T1000 (cell line): ENCODE measurements around the gene NSUN2.

Experiments
- DNase-seq: peaks from one replicate; lab custom pipeline; 2025; ENCODE audit warnings: mixed read lengths; lab: John Stamatoyannopoulos, UW

Gene NSUN2

DNA sequence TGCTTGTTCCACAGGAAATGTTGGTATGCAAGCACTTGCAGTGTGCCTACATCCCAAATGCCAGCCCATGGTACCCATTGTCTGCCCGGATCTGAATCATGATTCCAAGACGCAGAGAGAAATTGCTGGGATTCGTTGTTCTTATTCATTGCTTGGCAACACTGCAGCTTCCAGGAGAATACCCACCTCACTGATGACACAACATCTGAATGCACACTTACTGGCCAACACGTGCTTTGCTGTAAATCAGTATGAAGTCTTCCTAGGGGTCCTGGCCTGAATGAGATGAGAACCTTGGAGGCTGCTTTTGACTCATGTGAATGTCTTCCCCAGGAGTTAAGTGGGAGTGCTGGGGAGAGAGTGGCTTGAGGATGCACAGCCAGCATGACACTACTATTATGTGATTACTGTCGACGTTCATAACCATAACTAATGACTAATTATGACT is 12.0 kb upstream of the NSUN2 start:
- DNase-seq, result no peak

DNA sequence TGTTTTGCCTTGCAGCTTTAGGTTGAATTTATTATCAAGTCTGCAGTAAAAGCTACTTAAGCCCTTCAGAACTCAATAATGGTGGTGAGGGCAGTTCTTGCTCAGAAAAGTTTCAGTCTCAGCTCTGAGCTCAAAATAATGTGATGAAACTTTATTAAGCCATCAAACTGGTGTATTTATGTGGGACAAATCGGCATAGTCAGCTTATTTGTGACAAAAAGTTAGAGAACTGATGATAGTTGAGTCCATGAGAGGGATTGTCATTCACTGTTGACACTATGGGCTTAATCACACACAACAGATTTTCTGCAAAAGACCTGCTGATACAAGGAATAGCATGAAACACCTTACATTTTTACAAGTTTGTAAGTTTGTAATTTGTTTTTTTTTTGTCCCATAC is 9.8 kb upstream of the NSUN2 start:
- DNase-seq, result no peak

GRCh38 chr5:6638236-6638635 is 5.4 kb upstream of the NSUN2 start:
- DNase-seq, result no peak

GRCh38 chr5:6637590-6637989 is 4.7 kb upstream of the NSUN2 start:
- DNase-seq, result no peak

GRCh38 chr5:6637022-6637421 is 4.2 kb upstream of the NSUN2 start:
- DNase-seq, result no peak

DNA sequence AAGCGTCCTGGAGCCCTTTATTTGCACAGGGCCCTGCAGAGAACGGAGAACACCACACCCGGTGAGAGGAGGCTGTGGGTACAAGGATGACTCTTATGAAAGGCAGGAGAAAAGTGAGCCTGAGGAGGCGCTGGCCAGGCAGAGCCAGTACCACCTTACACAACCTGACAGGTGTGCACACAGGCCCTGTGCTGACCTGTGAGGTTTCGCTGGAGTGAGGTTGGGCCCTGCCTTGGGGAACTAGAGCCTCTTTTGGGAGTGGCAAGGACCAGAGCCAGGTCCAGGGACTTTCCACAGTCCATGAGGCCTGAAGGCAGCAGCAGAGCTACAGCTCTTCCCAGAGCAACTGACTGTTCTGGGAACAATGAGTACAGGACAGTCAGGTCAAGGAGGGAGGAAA is 3.4 kb upstream of the NSUN2 start:
- DNase-seq, result no peak

GRCh38 chr5:6634788-6635430 is 2.1 kb upstream of the NSUN2 start:
- DNase-seq, result no peak

GRCh38 chr5:6634306-6634705 is 1.5 kb upstream of the NSUN2 start:
- no peak for DNase-seq

DNA sequence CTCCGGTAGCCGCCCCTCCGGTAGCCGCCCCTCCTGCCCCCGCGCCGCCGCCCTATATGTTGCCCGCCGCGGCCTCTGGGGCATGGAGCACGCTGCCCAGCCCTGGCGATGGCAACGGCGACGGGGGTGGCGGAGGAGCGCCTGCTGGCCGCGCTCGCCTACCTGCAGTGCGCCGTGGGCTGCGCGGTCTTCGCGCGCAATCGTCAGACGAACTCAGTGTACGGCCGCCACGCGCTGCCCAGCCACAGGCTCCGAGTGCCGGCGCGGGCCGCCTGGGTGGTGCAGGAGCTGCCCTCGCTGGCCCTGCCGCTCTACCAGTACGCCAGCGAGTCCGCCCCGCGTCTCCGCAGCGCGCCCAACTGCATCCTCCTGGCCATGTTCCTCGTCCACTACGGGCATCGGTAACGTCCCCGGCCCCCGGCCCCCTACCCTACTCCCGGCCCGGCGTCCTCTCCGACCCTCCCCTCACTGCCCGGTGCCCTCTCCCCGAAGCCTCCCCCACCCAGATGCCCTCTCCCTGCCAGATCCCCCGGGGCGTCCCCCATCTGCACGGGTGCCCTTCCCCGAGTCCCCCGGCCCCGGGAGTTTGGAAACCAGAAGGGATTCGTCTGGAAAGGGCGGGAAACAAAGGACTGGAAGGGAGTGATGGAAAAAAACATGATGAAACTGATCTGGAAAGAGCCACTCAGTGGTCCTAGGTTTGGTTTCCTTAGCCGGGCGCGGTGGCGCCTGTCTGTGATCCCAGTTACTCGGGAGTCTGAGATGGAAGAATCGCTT is 813 bp upstream of the NSUN2 start:
- peak; percentile 67 for DNase-seq

DNA sequence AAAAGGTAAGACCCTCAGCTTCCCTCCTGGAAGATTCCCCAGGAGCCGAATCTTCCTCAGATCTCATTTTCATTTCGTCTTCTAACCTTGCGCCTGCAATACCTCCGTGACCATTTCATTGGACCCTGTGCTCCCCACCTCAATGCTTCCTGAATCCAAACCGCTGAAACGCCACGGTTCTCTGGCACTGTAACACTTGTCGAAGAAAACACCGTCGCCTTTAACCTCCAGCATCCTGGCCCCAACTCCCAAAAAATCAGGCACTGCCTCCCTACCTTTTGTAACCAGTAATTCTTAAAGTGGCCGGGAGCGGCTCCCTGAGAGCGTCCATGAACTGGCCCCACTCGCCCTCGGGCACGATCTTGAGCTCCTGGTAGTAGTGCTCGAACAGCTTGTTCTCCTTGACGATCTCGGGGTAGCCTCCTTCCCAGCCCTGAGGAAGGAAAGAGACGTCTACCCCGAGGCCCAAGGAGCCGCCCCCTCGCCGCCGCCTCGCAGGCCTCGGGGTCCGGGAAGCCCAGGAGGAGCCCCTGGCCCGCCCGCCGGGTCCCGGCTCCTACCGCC is 438 bp downstream of the NSUN2 start:
- no peak for DNase-seq

DNA sequence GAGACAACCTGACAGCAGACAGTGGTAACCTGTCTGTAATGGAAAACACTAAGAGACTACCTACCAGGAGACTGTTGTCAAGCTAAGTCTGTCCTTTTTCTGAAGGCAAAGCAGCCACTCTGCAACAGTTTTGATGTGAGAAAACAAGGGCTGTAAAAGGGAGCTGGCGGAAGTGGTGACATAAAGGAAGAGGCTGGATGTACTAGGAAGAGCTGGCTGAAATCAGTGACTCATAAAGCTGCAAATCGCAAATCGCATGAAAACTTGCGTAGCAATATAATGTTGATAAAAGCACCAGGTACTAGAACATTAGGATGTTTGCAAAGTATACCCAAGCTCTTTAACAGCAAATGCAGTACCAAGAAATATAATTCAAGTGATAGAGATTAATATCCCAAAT is 1.4 kb downstream of the NSUN2 start:
- no peak for DNase-seq

- no peak for DNase-seq
Observed at GRCh38 chr5:6626508-6626907, 6.3 kb downstream of the NSUN2 start.

- no peak for DNase-seq
Observed at GRCh38 chr5:6623941-6624340, 8.9 kb downstream of the NSUN2 start.

DNA sequence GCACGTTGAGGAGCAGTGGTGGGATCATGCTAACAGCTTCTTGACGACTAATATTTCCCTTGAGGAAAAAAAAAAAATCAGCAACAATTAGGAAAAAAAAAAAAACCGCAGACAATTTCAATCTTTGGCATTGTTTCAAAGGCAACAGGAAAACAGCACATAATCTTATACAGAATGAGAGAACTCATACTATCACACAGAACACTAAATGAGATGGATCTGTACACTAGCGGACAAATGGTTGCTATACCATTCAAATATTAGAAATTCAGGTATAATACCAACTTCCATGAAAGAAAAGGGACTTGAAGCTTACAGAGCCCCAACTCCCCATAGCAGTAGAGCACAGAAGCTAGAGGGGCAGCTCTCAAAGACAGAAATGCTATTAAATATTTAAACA is 9.6 kb downstream of the NSUN2 start:
- DNase-seq, result no peak

GRCh38 chr5:6616632-6617031 is 16.2 kb downstream of the NSUN2 start:
- DNase-seq, result no peak

DNA sequence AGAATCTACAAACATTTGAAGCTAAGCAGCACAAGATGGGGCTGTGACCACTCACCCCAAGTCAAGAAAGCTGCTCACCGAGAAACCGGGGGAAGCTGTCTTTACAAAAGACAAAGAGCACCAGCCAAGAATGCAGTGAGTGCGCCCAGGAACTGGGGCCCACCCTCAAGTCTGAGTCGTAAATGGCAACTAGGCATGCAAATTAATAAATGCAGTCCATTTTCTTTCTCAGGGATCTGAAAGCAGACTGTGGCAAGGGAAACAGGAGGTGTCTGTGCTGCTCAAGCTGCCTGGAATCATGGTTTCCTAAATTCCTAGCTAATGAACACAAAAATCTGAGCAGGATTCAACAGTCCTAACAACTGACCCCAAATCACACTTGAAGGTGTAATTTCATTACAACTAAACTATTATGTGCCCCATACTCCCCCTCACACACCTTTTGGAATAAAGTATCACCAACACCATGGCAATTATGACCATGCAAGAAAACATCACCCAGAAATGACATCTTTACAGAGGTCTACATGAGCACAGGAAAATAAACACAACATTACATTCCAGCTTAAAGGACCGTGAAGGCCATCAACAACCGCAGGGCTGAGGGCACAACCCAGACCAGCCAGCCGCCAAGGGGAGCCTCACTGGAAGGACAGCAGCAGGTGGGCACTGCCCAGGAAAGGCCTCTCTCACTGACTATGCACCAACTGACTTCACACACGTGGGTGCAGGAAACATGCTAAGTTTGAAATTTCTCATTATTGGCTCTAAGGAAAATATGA is 17.6 kb downstream of the NSUN2 start:
- DNase-seq, result no peak

DNA sequence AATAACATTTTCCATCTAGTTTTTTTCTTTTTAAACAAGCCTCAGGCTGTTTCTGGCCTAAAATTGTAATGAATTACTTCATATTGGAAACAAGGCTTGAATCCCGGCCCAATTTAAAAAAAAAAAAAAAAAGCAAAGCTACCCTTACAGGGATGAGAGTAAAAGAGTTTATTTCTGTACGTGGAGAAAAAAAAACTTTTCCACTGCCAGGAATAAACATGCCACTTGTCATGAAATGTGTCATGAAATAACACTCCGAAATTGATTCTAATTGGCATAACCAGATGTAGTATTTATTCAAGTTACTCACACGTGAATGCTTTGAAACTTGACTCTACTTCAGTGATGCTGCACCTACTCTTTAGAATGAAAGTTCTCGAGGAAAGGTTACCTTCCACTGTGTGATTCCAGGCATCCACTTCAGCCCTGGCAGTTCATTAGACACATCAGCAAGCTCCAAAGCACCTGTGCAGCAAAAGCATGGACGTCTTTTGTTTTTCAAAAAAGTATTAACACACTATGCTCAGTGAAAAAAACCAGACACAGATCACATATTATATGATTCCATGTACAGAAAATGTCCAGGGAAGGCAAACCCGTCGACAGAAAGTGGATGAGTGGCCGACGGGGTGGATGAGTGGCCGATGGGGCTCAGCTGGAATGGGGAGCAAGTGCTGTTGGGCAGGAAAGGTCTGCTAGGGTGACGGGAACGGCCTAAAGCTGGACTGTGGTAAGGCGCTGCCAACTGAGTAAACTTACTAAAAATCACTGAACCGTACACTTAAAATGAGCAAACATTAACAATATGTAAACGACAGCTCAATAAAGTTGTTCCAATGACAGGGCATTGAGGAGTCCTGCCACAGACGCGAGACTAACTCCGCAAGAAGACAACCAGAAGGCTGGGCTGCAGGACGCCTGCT is 21.2 kb downstream of the NSUN2 start:
- DNase-seq, result no peak

DNA sequence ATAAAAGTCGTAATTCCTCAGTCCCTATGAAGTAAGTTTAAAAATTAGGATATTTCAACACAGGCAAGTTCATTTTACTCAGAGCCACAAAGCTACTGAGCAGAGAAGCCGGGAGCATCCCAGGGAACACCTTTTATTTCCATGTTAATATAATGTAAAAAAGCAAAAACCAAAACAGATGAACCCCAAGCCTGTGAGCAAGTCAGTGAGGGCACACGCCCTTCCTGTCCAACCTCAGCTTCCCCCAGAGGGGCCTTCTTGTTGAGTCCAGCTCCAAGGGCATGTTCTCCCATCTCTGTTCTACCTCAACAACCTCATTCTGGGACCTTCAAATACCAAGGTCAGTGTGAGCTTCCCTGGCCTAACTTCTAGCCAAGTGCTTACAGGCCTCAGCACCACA is 24.8 kb downstream of the NSUN2 start:
- DNase-seq, result no peak

DNA sequence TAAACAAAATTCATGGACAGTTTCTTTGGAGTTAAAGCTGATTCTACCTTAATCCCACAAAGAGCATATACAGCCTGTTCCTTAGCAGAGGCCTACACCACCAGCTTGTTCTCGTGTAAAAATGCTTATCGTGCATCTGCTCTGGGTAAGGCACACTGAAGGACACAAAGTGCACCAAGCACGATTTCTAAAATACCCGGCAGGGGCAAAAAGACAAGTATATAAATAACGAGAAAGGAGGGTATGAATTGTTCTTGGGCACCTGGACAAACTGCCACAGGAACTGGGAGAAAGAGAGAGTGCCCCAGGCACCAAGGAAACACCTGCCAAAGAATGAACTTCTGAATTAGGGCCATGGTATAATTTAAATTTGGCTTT is 25.3 kb downstream of the NSUN2 start:
- no peak for DNase-seq

DNA sequence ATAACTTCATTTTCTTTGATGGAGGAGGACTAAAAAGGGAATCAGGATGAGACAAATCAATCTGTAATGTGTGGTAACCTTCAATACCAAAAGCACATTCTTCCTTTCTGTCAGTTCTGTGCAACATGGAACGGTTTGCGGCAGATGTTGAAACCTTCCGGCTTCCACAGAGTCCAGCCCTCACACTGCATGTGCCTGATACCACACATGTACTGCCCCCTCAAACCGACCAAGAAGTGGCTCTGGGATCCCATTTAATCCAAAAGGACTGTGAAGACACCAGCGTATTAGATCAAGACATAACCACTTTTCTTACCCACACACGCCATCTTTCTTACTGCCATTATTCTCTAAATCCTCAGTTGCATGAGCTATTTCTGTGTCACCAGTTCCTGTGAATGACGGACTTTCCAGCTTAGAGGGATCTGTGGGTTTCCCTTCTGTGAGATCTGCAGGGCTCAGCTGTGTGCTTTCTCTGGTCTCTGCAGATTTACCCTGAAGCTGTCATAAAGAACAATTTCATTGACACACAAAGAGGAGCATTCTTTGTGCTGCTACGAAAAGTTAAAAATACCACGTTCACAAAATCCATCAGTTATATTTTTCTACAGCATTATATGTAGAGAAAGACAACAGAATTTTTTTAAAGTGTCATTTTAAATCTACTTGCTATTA is 25.8 kb downstream of the NSUN2 start:
- DNase-seq, result no peak

DNA sequence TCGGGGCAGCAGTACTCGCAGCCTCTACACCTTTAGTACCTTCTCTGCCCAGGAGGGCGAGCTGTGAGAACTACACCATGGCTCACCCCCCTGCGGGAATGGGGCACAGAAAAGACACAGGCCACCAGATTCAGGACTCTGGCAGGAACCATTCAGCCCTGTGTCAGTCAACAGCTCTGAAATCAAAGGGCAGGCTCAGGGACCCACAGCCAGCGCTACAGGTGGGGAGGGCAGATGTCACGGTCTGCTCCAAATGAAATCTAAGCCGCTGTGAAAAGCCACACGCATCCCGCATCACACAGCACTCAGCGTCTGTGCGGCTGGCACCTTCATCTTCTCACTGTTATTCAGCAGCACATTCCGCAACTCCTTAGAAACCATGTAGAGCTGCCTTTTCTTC is 27.9 kb downstream of the NSUN2 start:
- DNase-seq, result no peak
